C4-2B (cell line): ENCODE measurements around the gene CALD1.

Experiments used
- H3K27ac ChIP-seq: fragments of 450-650 bp; 2 replicates; pipeline ENCODE4 v1.5.1; 2017
- CTCF ChIP-seq: fragments of 450-650 bp; conservative IDR thresholded peaks from 2 replicates; pipeline ENCODE4 v1.5.1; 2017; ENCODE audit warnings: mild to moderate bottlenecking
- ZFX ChIP-seq: fragments of 450-650 bp; IDR thresholded peaks from 2 replicates; pipeline ENCODE4 v1.6.1; 2017

CALD1 gene

GRCh38 chr7:134936893-134937510, 157.6 kb downstream of the CALD1 start:
- TF ChIP-seq CTCF: no peak
- no peak for TF ChIP-seq ZFX
- H3K27ac ChIP-seq: no peak overlapping the region

DNA sequence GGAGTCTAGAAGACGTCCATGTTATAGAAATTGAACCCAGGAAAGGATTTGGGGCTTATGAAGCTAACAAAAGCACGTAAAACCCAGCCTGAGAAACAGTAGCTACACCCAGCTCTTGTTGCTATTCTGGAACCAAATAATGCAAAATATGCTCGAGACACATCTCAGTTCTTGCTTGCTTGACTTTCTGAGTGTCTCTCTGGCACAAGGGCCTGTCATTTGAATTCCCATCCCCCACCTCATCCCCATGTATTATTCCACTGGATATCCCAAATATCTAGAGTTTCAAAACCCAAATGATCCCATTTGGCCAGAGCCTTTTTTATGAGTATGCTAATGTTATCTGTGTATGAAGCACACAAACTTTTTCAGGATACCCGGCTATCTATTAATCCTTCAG, 158.7 kb downstream of the CALD1 start:
- no peak for TF ChIP-seq ZFX
- TF ChIP-seq CTCF: no peak
- H3K27ac ChIP-seq: no peak overlapping the region

DNA sequence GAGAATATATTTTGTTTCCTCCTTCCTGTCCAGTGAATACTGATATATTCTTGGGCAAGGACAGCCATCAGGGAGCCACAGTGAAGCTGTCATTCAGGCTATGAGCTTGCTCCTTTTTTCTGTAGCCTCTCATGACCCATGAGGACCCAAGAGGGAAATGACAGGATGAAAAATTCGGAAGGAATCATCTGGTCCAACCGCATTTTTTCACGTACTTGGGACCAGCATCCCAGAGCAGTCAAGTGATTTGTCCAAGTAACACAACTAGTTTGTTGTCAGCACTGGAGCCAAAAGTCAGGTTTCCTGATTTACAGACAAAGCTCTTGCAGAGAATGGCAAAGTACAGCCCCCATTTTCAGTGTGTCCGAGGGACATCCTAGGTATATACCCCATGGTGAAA, 159.7 kb downstream of the CALD1 start:
- no peak overlapping the region for H3K27ac ChIP-seq
- TF ChIP-seq ZFX (no peak), CTCF (no peak)

DNA sequence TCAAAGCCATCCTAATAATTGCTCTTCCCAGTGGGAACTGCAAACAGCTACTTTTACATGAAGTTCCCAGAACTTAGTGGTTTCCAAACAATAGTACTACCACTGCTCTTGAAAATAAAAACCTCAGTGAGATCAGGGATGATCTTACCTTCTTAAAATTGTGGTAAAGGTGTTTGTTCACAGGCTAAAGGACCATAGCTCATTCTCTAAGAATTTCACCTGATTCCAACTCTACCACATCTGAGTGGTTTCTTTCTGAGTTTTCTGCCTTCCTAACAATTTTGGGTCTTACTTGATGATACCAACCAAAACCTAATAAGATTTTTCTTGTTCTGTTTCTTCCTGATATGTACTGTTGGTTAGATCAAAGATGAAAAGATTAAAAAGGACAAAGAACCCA, 161.3 kb downstream of the CALD1 start:
- no peak overlapping the region for H3K27ac ChIP-seq
- TF ChIP-seq CTCF: no peak
- no peak for TF ChIP-seq ZFX

GRCh38 chr7:134941185-134941900, 161.9 kb downstream of the CALD1 start:
- TF ChIP-seq CTCF (no peak), ZFX (no peak)
- no peak overlapping the region for H3K27ac ChIP-seq

DNA sequence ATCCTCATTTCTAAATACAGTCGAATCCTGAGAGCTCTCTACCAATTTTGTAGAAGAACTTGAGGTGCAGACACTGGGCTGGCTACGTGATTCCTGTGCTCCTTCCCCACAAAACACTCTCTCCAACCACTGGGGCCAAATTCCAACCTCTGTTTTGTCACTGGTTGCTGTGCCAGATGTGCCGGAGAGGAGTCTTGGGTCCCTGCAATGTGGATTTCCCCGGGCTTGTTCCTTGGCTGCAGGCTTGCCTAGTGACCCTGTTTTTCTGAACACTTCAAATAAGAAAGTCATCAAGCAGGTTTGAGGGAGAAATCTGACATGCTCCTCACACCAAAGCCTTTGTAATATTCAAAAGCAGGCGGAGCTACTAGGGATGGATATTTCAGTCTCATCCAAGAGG, 162.5 kb downstream of the CALD1 start:
- TF ChIP-seq ZFX (no peak), CTCF (no peak)
- H3K27ac ChIP-seq: no peak overlapping the region

GRCh38 chr7:134942690-134943466, 163.4 kb downstream of the CALD1 start:
- TF ChIP-seq CTCF: no peak
- no peak for TF ChIP-seq ZFX
- no peak overlapping the region for H3K27ac ChIP-seq
